Keratinocyte (primary cell): Measurements from ENCODE around the gene SSTR3. TPM values are rescaled to one million over a fixed set of nuclear protein-coding genes. Genes with fewer than 3 reads are reported as not detected.

ENCODE experiments used
- DNase-seq: peaks from one replicate; pipeline ENCODE4 v3.0.0-alpha.2; 2011; ENCODE audit warnings: low read depth, missing footprints, low spot score
- FAIRE-seq: peaks from 2 replicates; lab custom pipeline; 2011; peaks lifted over from hg19 to GRCh38; lab: Jason Lieb, UNC
- H2AFZ ChIP-seq: 2 replicates; pipeline ENCODE4 v1.6.0; 2012; ENCODE audit warnings: low read length, control low read depth, inconsistent platforms; ENCODE audit not compliant: control insufficient read depth
- H3K27ac ChIP-seq: 2 replicates; pipeline ENCODE4 v1.5.1; 2011; ENCODE audit warnings: low read length; ENCODE audit not compliant: control insufficient read depth, insufficient read depth
- H3K27me3 ChIP-seq: 3 replicates; pipeline ENCODE4 v1.6.0; 2011; ENCODE audit warnings: low read length; ENCODE audit not compliant: control insufficient read depth, insufficient read depth; ENCODE audit errors: extremely low read depth
- H3K36me3 ChIP-seq, 2 experiments: 2 replicates in 1 of 2; 3 replicates in 1 of 2; pipeline ENCODE4 v1.5.1; 2011; ENCODE audit warnings: low read length in 2 of 2, mild to moderate bottlenecking in 1 of 2; ENCODE audit not compliant: control insufficient read depth in 2 of 2, insufficient read depth in 2 of 2; ENCODE audit errors: extremely low read depth in 1 of 2
- H3K4me1 ChIP-seq: 3 replicates; pipeline ENCODE4 v1.5.1; 2011; ENCODE audit warnings: low read length; ENCODE audit not compliant: control insufficient read depth, insufficient read depth; ENCODE audit errors: extremely low read depth
- H3K4me2 ChIP-seq: 3 replicates; pipeline ENCODE4 v1.6.0; 2011; ENCODE audit warnings: low read depth, low read length; ENCODE audit not compliant: control insufficient read depth, insufficient read depth; ENCODE audit errors: extremely low read depth
- H3K4me3 ChIP-seq, 3 experiments: fragments of 200-600 bp in 1 of 3; sonication (generic) in 1 of 3; 2 replicates in 2 of 3; 3 replicates in 1 of 3; pipeline ENCODE4 v1.5.1; 2011 to 2016; ENCODE audit warnings: low read length in 3 of 3, mild to moderate bottlenecking in 3 of 3, control low read depth in 2 of 3, inconsistent platforms in 1 of 3, low read depth in 1 of 3, mixed read lengths in 1 of 3, mixed run types in 1 of 3, moderate library complexity in 1 of 3; ENCODE audit not compliant: control insufficient read depth in 2 of 3, insufficient read depth in 2 of 3; ENCODE audit errors: extremely low read depth in 1 of 3
- H3K79me2 ChIP-seq: 2 replicates; pipeline ENCODE4 v1.6.0; 2012; ENCODE audit warnings: low read length; ENCODE audit not compliant: control insufficient read depth, insufficient read depth
- H3K9ac ChIP-seq: 3 replicates; pipeline ENCODE4 v1.6.0; 2011; ENCODE audit warnings: low read length; ENCODE audit not compliant: control insufficient read depth, insufficient read depth; ENCODE audit errors: extremely low read depth
- H3K9me1 ChIP-seq: 3 replicates; pipeline ENCODE4 v1.6.0; 2011; ENCODE audit warnings: low read length; ENCODE audit not compliant: control insufficient read depth, insufficient read depth; ENCODE audit errors: extremely low read depth
- H3K9me3 ChIP-seq: 2 replicates; pipeline ENCODE4 v1.5.1; 2012; ENCODE audit warnings: low read depth, low read length; ENCODE audit not compliant: control insufficient read depth
- H4K20me1 ChIP-seq: 3 replicates; pipeline ENCODE4 v1.6.0; 2011; ENCODE audit warnings: low read length; ENCODE audit not compliant: control insufficient read depth, insufficient read depth; ENCODE audit errors: extremely low read depth
- CTCF ChIP-seq, 3 experiments: IDR thresholded peaks in 1 of 3; conservative IDR thresholded peaks in 1 of 3; optimal IDR thresholded peaks in 1 of 3; 2 replicates in 2 of 3; 3 replicates in 1 of 3; pipeline versions ENCODE3 to v1.5.1; 2011; ENCODE audit warnings: low read length in 3 of 3, mild to moderate bottlenecking in 3 of 3, moderate library complexity in 2 of 3, control low read depth in 1 of 3, inconsistent platforms in 1 of 3; ENCODE audit not compliant: insufficient read depth in 2 of 3; ENCODE audit errors: extremely low read depth in 1 of 3
- EZH2 ChIP-seq: IDR thresholded peaks from one replicate; pipeline ENCODE4 v1.6.1; 2012; ENCODE audit warnings: inconsistent platforms, mild to moderate bottlenecking, low read length, moderate library complexity
- dilution Hi-C: fragments of 300-500 bp; cut with MboI; formaldehyde crosslinking; loops from one replicate; pipeline ENCODE4 v1.7.0; 2020; ENCODE audit warnings: low sequenced_read_pairs; ENCODE audit not compliant: extremely low pct_ligation_motif_present
- polyA plus RNA-seq, 5 experiments: library from polyadenylated mRNA; depleted of rRNA in 3 of 5; stranded (reverse) in 3 of 5; stranded (forward) in 1 of 5; unstranded in 1 of 5; fragments of >200 nt; gene quantifications; 1 replicate in 1 of 5; 2 replicates in 3 of 5; 3 replicates in 1 of 5; pipeline versions ENCODE4 v1.2.1 to v1.2.3, GENCODE V29; 2011 to 2012; ENCODE audit warnings: missing spikeins in 2 of 5, low read depth in 1 of 5, low replicate concordance in 1 of 5

The SSTR3 gene
- polyA plus RNA-seq, 1 donor (not counting 4 experiments of a cell fraction or from before 2014, with no cell fraction given): not detected

DNA sequence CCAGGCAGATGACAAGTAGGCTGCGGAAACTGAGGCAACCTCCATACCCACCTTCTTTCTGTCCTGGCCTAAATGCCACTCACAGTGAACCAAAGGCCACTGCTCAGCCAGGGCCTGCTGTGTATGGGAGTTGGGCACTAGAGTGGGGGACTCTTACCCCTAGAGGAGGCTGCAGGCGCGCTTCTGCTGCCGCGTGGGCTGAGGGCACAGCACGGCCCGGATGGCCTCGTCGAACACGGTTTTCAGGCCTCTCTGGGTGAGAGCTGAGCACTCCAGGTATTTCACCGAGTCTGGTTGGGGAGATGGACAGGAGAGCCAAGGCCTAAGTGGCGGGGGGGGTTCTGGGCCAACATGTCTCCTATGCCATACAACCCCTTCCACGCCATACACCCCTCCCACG lies 14.2 kb upstream of the SSTR3 start:
- no peak overlapping the region for H2AFZ ChIP-seq
- no peaks in the 10 kb centered on the region for H4K20me1 ChIP-seq
- no peak overlapping the region for H3K4me3 ChIP-seq
- no peak for DNase-seq
- H3K36me3 ChIP-seq: peaks cover 17 to 19% of the 10 kb centered on the region in 2 experiments
- H3K9me1 ChIP-seq: no peaks in the 10 kb centered on the region
- H3K4me2 ChIP-seq: no peak overlapping the region
- H3K79me2 ChIP-seq: no peaks in the 10 kb centered on the region
- H3K27me3 ChIP-seq: no peaks in the 10 kb centered on the region
- H3K9ac ChIP-seq: no peak overlapping the region
- no peak for TF ChIP-seq EZH2
- no peak for TF ChIP-seq CTCF (optimal IDR thresholded peaks at IDR 0.05 in 1 of 3, IDR thresholded peaks at IDR 0.05 in 1 of 3, conservative IDR thresholded peaks at IDR 0.05 in 1 of 3; ENCODE audit: extremely low read depth in 1 of 3, insufficient read depth in 2 of 3, low read length in 3 of 3)
- no peaks in the 10 kb centered on the region for H3K9me3 ChIP-seq
- FAIRE-seq: no peak
- H3K27ac ChIP-seq: no peak overlapping the region
- dilution Hi-C loops: no loop called here
- H3K4me1 ChIP-seq: peaks cover 28% of the 10 kb centered on the region

- H3K36me3 ChIP-seq: peaks cover 17 to 19% of the 10 kb centered on the region in 2 experiments
- H3K4me2 ChIP-seq: no peak overlapping the region
- no peak for TF ChIP-seq CTCF (optimal IDR thresholded peaks at IDR 0.05 in 1 of 3, IDR thresholded peaks at IDR 0.05 in 1 of 3, conservative IDR thresholded peaks at IDR 0.05 in 1 of 3; ENCODE audit: extremely low read depth in 1 of 3, insufficient read depth in 2 of 3, low read length in 3 of 3)
- no peak for TF ChIP-seq EZH2
- dilution Hi-C loops: no loop called here
- no peak for FAIRE-seq
- peaks cover 28% of the 10 kb centered on the region for H3K4me1 ChIP-seq
- no peak overlapping the region for H3K4me3 ChIP-seq
- H3K9me1 ChIP-seq: no peaks in the 10 kb centered on the region
- no peak overlapping the region for H3K27ac ChIP-seq
- no peaks in the 10 kb centered on the region for H3K27me3 ChIP-seq
- no peaks in the 10 kb centered on the region for H4K20me1 ChIP-seq
- H3K79me2 ChIP-seq: no peaks in the 10 kb centered on the region
- H3K9me3 ChIP-seq: no peaks in the 10 kb centered on the region
- H2AFZ ChIP-seq: no peak overlapping the region
- H3K9ac ChIP-seq: no peak overlapping the region
- no peak for DNase-seq
These were observed 13.8 kb upstream of the SSTR3 start for GRCh38 chr22:37226087-37226486.
